GM06990 (cell line): ENCODE results near the gene SLC25A43.
"Not testable (repeated sequence)": the region's sequence is repeated elsewhere in the genome, so short reads cannot be mapped to it uniquely, and the experiment has no call there.

Experiments used
- DNase-seq: peaks from one replicate; pipeline ENCODE4 v3.0.0-alpha.2; 2011; ENCODE audit not compliant: insufficient read length; ENCODE audit errors: extremely low read depth
- H3K27me3 ChIP-seq: replicated peaks from 2 replicates; pipeline ENCODE4 v1.6.0; 2011; ENCODE audit warnings: low read length; ENCODE audit not compliant: control insufficient read depth, insufficient read depth
- H3K36me3 ChIP-seq: 2 replicates; pipeline ENCODE4 v1.5.1; 2011; ENCODE audit warnings: low read length; ENCODE audit not compliant: control insufficient read depth, insufficient read depth
- H3K4me3 ChIP-seq: replicated peaks from 2 replicates; pipeline ENCODE4 v1.5.1; 2011; ENCODE audit warnings: low read depth, mild to moderate bottlenecking, control low read depth, low read length
- CTCF ChIP-seq: IDR thresholded peaks from 2 replicates; pipeline ENCODE4 v1.5.1; 2011; ENCODE audit warnings: low read length, control low read depth, mild to moderate bottlenecking, inconsistent platforms; ENCODE audit not compliant: insufficient read depth, poor library complexity, severe bottlenecking

SLC25A43 gene

GRCh38 chrX:119398974-119399771, at the start of gene SLC25A43:
Gene SLC25A43 (plus strand): TSS chrX:119399336. CDS start chrX:119399404, 68 bp downstream.
- DNase-seq: peak; percentile 74
- Histone ChIP-seq H3K27me3 (no peaks in the 10 kb centered on the region), H3K36me3 (no peaks in the 10 kb centered on the region), H3K4me3 (peak within 1 kb of the TSS; percentile 75)
- TF ChIP-seq CTCF: no peak

- no peaks in the 10 kb centered on the region for H3K27me3 ChIP-seq
- TF ChIP-seq CTCF: no peak
- H3K4me3 ChIP-seq: no peak overlapping the region
- no peaks in the 10 kb centered on the region for H3K36me3 ChIP-seq
- no peak for DNase-seq
Measured at GRCh38 chrX:119359618-119360382, 39.3 kb upstream of the SLC25A43 start.

- H3K36me3 ChIP-seq, DNase-seq, H3K27me3 ChIP-seq, H3K4me3 ChIP-seq: not testable (repeated sequence)
Measured at GRCh38 chrX:119361451-119361850, 37.7 kb upstream of the SLC25A43 start.

- not testable (repeated sequence) for H3K4me3 ChIP-seq, DNase-seq, H3K36me3 ChIP-seq, H3K27me3 ChIP-seq
Measured at GRCh38 chrX:119362074-119362473, 37.1 kb upstream of the SLC25A43 start.

GRCh38 chrX:119363391-119363790, 35.7 kb upstream of the SLC25A43 start:
- no peaks in the 10 kb centered on the region for H3K36me3 ChIP-seq
- TF ChIP-seq CTCF: no peak
- H3K27me3 ChIP-seq: no peaks in the 10 kb centered on the region
- H3K4me3 ChIP-seq: no peak overlapping the region
- no peak for DNase-seq

GRCh38 chrX:119371861-119372260, 27.3 kb upstream of the SLC25A43 start:
- H3K4me3 ChIP-seq, H3K27me3 ChIP-seq, H3K36me3 ChIP-seq, DNase-seq: not testable (repeated sequence)

GRCh38 chrX:119374736-119375135, 24.4 kb upstream of the SLC25A43 start:
- Histone ChIP-seq H3K27me3 (no peaks in the 10 kb centered on the region), H3K36me3 (no peaks in the 10 kb centered on the region), H3K4me3 (no peak overlapping the region)
- DNase-seq: no peak
- TF ChIP-seq CTCF: no peak
